GM18498 (cell line): ENCODE data around the gene DEXI.
"Not testable (repeated sequence)": the region's sequence is repeated elsewhere in the genome, so short reads cannot be mapped to it uniquely, and the experiment has no call there.

Experiments
- ATAC-seq: cut with Tn5 transposase; IDR thresholded peaks from one replicate; pipeline ENCODE4 v1.9.1; 2021; ENCODE audit warnings: mild to moderate bottlenecking, moderate library complexity; ENCODE audit not compliant: unreplicated experiment

DEXI gene

DNA sequence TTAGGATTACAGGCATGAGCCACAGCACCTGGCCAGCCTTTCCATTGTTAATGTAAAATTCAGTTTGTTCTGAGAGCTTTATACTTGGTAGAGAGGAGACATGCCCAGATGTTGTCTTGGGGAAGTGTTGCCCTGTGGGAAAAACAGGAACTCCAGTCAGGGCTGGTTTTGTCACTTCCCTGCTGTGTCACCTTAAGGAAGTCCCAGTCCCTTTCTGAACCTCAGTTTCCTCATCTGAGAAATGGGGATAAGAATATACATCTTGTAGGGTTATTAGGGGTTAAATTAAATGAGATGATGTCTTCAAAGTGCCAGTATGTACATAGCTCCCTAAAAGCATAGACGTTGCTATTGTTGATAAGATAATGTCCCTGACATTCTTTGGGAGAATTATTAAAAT is 27.3 kb upstream of the DEXI start:
- no peak for ATAC-seq

DNA sequence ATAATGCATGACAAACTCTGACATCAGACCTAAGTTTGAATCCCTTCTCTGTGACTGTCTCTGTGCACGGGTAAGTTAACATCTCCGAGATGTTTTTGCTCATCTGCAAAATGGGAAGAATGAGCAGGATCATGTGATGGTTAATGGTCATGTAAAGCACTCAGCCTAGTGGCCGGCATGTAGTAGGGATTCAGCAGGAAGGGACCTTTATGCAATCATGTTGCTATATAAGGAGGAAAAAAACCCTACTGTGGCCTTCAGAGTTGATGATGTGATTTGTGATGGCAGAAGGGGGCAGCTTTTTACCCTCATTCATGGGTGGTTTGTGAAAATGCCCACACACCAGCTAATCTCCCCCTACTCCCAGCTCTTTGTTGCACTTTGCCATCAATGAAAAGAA is 26.2 kb upstream of the DEXI start:
- no peak for ATAC-seq

DNA sequence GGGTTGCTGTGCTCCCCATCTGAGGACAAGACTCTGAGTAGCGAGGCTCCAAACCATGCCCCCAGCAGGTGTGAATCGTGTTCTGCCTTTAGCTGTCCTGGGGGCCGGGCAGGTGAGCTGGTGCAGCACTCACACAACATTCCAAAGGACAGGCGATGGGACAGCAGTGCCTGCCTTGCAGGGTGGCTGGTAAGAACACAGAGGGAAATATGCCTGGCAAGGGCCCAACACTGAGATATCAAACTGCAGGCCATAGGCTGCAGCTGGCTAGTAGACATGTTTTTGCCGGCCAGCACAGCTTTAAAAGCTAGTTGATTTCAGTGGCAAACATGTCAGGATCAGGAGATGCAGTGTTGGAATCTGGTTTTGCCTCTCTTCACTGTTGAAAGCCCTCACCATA is 25.7 kb upstream of the DEXI start:
- no peak for ATAC-seq

DNA sequence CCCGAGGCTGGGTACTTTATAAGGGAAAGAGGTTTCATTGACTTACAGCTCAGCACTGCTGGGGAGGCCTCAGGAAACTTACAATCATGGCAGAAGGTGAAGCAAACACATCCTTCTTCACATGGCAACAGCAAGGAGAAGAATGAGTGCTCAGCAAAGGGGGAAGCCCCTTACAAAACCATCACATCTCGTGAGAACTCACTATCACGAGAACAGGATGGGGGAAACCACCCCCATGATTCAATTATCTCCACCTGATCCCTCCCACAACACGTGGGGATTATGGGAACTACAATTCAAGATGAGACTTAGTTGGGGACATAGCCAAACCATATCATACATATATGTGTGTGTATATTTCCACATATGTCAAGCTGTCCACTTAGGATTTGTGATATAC is 24.3 kb upstream of the DEXI start:
- not testable (repeated sequence) for ATAC-seq

DNA sequence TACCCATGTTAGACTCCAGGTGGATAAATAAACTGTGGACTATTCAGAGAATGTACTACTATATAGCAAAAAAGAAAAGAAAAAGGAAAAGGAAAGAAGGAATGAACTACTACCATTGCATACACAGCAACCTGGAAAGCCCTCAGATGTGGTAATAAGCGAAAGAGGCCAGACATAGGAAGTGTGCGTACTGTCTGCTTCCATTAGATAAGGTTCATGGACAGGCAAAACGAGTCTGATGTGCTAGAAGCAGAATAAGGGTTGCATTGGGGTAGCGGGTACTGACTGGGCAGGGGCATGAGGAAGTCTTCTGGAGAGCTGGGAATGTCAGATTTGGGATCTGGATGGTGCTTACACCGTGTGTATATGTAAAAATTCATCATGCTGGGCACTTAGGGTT is 23.9 kb upstream of the DEXI start:
- ATAC-seq: no peak

DNA sequence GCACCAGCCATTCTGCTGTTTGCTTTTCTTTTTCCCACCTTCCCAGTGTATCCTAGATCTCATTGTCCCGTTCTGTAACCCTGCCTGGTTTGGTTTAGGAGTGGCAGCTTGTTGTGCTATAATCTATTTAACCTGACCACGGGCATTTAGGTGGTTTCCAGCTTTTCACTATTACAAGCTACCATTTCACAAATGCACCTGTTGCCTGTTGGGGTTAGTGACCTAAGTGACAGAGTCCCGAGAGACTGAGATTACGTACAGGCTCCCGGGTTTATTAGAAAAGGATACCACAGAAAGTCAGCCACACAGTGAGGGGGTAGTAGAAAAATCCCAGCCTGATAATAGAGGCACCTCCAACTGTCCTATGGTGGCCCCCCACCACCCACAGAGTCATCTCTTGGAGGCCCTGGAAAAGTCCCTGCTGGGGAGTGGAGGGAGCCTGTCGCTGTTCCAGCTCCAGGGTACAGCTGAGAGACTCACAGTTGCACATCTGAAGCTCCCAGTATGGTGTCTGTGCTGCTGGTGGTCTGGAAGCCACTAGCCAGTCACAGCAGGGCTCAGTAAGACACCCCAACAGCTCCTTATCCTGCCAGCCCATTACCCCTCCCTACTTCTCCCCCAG is 23.3 kb upstream of the DEXI start:
- peak; percentile 56 for ATAC-seq

DNA sequence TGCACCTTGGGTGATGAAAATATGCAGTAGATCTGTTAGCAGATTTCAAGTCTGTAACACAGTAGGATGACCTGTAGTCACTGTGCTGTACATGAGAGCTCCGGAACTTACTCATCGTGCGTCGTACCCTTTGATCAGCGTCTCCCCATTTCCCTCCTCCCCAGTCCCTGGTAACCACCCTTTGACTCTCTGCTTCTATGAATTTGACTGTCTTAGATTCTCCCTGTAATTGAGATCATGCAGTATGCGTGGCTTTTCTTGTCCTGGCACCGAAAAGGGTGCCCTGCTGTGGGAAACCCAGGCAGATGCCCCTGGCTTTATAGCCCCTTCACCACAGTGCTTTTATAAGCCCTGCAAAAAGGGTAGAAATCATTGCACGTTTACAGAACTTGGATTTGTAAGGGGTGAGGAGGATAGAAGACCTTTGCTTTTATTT is 22.6 kb upstream of the DEXI start:
- ATAC-seq: peak; percentile 53

DNA sequence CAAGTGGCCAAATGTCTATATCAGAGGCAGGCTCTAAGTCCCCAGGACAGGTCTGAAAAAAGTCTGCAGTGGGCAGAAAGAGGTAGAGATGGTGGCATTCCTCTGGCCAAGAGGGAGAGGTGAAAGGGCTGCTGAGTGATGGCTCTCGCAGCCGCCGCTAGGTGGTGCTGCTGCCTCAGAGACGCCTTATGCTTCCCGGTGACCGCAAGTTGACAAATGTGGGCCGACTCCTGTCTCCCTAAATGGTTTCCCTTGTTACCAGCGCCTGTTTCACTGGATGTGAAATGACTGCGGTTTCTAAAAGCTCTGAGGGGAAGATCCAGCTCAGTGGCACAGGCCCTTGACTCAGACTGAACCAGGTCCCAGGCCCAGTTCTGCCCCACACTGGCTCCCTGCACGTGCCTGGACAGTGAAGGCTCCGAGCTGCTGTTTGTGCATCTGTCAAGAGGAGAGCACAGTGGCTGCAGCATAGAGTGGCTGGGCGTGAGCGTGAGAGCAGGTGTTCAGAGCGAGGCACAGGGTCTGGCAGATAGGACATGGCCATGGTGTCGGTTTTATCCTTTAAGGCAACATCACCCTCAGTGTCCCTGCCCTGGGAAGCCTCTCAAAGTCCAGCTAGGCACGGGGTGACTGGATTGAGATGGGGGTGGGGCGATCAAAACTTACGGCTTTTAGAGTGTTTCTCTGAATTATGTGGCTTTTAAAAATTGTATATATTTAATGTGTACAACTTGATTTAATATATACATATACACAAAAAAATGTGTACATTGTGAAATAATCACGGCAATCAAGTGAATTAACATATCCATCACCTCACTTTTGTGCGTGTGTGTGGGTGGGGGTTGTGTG is 22.0 kb upstream of the DEXI start:
- ATAC-seq: peak; percentile 40

DNA sequence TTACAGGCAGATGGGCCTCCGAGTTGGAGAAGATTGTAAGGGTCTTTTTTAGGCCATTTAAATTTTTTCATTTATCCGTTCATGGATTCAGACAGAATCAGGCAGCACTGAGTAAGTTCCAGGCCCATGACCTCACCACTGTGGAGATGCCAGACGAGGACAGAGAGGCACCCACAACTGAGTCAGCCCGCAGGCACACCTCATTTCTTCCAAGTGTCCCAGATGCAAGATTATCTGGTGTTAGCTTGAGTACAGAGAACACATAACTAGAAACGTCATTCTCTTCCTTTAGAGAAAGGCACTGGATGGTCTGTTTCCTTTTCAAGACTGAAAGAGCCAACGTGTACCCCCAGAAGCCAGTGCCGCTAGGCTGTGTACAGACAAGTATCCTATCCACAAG is 19.0 kb upstream of the DEXI start:
- ATAC-seq: no peak

DNA sequence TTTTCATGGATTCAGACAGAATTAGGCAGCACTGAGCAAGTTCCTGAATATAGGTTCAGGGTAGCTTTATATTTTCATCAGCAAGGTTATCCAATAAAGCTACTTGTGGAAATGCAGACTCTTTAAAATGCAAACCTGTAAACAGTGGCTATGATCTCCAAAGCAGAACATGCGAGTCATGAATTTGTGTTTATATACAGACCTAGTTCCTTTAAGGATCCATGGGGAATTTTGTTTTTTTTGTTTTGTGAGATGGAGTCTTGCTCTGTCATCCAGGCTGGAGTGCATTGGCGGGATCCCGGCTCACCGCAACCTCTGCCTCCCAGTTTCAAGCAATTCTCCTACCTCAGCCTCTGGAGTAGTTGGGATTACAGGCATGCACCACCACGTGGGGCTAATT is 16.9 kb upstream of the DEXI start:
- no peak for ATAC-seq

DNA sequence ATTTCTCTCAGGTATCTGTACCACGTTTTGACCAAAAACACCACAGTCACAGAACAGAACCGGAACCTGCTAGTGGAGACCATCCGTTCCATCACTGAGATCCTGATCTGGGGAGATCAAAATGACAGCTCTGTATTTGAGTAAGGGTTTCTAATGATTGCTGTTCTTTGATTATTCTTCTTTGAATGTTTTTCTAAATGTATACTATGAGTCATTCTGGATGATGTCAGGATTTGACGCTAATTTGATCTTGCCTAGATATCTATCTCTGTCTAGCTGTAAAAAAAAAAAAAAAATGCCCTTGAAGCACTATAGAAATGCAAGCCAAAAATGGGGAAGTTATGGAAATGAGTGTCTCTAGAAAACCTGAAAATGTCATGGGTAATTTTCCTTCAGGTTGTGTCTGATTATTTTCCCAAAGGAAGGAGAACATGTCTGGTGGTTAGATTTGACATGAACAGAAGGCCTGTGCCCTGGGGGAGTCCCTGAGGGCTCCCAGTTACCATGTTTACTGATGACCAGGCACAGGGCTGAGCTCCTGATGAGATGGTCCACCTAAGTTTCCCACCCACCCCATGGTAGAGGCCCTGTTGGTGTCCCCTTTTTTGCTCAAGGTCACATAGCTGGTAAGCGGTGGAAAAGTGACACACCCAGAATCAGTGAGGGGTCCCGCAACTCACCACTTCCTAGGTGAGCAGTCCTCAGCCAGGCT is 15.7 kb upstream of the DEXI start:
- no peak for ATAC-seq

DNA sequence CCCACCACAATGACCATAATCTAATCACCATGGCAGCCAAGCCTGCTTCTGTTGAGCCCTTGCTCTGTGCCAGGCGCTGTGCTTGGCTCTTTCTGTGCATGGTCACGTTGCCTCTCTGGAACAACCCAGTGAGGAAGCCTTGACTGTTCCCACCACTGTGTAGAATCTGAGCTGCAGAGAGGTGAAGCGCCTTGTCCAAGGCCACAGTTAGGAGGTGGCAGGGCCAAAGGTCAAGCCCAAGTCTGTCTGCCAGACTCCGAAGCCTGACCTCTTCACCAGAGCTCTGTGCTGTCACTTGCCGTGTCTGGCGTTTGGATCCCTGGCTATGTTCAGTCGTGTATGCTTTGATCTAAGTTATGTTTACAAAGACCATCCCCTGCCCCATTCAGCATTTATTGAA is 12.6 kb upstream of the DEXI start:
- ATAC-seq: no peak

DNA sequence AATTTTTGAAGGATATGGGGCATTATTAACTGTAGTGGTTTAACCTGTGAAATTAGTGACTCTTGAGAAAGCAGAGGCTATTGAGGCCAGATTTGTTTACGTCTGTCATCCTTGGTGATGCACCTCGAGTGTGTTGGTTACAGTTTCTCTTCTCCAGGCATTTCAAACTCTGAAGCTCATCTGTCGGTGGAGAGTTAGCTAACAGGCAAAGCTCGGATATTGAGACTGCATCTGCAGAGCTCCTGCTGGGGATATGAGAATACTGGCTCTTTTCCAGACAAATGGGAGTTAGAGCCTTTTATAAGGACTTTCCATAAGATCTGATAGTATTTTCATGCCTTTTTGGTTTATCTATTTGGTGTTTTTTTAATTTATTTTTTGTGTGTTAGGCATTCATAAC is 8.8 kb upstream of the DEXI start:
- no peak for ATAC-seq

DNA sequence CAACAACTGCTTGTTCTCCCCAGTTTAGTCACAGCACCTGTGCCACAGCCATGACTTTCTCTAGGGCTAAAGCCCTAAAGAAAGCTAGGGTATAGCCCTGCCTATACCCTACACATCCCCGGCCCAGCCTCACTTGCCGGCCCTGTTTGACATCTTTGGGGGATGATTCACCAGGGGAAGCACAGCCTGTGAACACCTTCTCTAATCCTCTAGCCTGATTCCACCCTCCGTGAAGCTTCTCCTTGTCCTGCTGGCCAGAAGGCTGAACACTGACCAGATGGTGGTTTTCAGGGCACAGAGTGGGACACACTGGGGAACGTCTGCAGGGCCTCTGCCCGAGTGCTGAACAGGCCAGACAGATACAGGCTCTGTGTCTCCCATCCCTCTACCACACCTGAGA is 8.1 kb upstream of the DEXI start:
- no peak for ATAC-seq

DNA sequence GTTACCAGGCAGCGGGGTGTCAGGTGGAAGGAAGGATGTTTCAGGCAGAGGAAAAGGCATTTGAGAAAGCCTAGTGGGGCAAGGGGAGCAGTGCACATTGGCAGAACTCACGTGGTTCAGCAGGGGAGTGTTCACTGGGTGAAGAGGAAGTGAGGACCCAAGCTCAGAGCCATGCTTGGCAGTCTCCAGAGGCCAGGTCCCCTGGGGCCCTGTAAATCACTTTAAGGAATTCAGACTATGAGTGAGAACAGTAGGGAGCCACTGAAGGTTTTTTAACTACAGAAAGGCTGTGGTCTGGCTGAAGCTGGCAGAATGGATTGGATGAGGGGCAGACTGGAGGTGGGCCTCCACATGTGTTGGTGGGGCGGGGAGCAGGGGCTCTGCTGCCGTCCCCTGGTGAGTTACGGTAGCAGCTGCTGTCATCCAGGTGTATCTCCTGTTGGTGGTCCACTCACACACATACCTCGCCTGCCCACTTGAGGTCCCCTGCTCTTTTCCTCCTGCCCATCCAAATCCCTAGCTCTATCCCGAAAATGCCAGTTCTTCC is 7.2 kb upstream of the DEXI start:
- ATAC-seq: peak; percentile 75

DNA sequence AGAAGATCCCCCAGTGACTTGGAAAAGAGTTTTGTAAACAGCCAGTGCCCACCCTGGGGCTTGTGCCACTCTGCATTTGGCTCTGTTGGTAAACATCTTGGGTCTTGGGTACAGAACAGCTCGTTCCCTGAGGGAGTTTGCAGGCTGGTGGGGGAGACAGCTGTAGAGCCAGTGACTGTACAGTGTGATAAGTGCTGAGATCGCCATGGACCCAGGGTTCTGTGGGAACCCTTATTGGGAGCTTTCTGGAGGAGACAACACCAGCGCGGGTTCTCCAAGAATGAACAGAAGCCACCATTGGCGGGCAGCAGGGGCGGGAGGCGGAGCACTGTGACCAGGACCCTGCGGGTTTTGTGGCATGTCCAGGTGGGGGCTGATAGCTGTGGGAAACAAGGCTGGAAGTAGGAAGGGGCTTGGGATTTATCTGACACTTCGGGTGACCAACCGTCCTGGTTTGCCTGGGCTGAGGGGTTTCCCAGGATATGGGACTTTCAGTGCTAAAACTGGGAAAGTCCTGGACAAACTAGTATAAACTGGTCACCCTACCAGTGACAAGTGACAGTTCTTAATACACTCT is 5.0 kb upstream of the DEXI start:
- ATAC-seq: no peak

DNA sequence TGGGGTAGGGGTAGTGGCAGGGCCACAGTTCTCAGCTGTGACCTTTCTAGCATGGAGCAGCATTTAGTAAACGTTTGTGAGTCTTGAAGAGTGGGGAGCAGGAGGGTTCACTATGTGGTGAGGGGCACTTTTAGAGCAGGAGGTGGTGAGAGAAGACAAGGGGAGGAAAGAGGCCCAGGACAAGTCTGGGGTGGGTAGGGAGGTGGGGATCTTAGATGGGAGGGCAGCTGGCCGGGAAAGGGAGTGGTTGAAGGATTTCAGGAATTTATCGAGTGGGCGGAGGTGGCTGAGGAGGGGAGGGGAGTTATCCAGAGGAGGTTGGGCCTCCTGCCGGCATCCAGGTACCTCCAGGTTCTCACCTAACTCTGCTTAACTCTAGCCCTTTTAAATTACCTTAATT is 4.0 kb upstream of the DEXI start:
- no peak for ATAC-seq

DNA sequence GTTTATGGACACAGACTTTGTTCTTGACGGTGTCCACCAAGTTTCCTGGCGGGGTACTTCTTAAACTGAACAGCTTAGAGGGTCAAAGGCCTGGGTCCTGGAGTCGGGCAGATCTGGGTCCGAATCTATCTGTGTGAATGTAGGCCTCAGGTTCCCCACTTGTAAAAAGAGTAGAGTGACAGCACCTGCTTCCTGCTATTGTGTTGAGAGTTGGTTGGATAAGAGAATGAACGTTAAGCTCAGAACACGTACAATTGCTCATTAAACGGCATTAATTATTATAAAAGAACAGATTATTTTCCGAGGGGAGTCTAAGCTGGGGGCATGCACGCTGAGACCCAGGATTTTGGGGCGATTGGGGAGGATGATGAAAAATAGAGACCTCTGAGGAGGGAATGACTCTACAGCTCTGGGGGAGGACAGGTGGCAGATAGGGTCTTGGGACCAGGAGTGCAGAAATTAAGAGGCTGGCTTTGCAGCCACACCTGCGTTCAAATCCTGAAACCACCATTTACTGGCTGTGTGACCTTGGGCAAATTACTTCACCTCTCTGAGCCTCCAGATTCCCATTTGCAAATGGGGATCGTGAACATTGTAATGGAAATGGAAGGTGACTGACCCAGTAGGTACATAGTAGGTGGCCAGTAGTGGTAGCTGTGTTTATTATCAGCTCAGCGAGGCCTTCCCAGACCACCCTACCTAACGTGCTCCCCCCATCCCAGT is 3.0 kb upstream of the DEXI start:
- ATAC-seq: no peak

DNA sequence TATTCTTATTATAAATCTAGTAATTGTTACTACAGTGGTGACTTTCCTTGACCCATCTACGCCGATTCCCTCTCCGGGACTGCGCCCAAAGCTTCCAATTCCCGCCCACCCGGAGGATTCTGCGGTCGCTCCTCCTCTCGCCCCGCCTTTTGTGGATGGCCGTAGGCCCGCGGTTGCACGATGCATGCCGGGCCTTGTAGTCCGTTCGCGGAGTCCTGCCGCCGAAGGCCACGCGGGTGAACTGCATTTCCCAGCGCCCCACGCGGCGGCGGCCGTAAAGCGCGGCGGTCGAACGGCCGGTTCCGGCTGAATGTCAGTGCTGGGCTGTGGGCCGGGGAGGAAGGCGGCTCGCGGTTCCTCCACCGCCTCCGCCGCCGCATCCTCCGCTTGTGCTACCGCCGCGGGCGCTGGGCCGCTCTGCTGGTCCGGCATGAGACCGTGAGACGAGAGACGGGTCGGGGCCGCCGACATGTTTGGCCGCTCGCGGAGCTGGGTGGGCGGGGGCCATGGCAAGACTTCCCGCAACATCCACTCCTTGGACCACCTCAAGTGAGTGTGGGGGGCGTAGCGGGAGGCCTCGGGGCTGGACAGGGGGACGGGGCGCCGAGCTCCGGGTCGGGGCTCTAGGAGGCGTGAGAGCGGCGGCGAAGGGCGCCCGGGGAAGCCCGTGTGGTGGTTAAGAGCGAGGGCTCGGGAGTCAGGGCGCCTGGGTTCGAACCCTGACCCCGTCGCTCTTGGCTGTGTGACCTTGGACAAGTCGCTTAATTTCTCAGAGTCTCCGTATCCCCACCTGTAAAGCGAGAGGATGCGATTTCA is 2.2 kb upstream of the DEXI start, which contains the start of gene CLEC16A:
Gene CLEC16A, plus strand, starts transcription at position 316 of the 816 bp plus-strand sequence. Its CDS starts 154 bp downstream, at position 470.
- peak; percentile 70 for ATAC-seq

DNA sequence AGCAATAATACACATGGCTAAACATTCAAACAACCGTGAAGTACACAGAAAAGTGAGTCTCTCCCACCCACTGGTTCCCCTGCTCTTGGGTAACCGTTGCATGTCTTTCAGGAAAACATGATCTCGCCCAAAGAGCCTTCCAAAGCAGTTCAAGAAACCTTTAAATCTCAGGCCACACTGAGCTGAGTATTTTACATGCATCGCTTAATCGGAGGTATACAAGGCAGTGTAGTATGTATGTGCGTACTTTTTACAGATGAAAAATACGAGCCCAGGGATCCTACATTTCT is 741 bp upstream of the DEXI start:
- ATAC-seq: no peak
